OCI-LY1 (cell line): ENCODE measurements around the gene REL.

ENCODE experiments used
- H2AFZ ChIP-seq: fragments of 200-600 bp; sonication (generic), shearing (Covaris generic); 2 replicates; pipeline ENCODE4 v1.6.0; 2014; ENCODE audit warnings: antibody characterized with exemption, mild to moderate bottlenecking, low read length
- H3F3A ChIP-seq: fragments of 200-600 bp; sonication (generic), shearing (Covaris generic); 2 replicates; pipeline ENCODE4 v1.6.0; 2014; ENCODE audit warnings: mild to moderate bottlenecking, antibody characterized with exemption, low read length, moderate library complexity; ENCODE audit not compliant: insufficient read depth
- H3K27ac ChIP-seq: fragments of 200-600 bp; sonication (generic); 2 replicates; pipeline ENCODE4 v1.5.1; 2014; ENCODE audit warnings: low read length, mixed run types, mild to moderate bottlenecking, low read depth; ENCODE audit not compliant: poor library complexity, severe bottlenecking
- H3K27me3 ChIP-seq: fragments of 200-600 bp; sonication (generic); 2 replicates; pipeline ENCODE4 v1.6.0; 2014; ENCODE audit warnings: antibody characterized with exemption, mild to moderate bottlenecking, low read length, moderate library complexity; ENCODE audit not compliant: insufficient read depth
- H3K36me3 ChIP-seq: fragments of 200-600 bp; sonication (generic); 2 replicates; pipeline ENCODE4 v1.6.1; 2014; ENCODE audit warnings: mild to moderate bottlenecking, antibody characterized with exemption, low read length, moderate library complexity, mixed read lengths; ENCODE audit not compliant: insufficient read depth
- H3K4me1 ChIP-seq: fragments of 200-600 bp; sonication (generic); 2 replicates; pipeline ENCODE4 v1.5.1; 2014; ENCODE audit warnings: mild to moderate bottlenecking, low read length, moderate library complexity; ENCODE audit not compliant: insufficient read depth, severe bottlenecking
- H3K4me2 ChIP-seq: fragments of 200-600 bp; sonication (generic), shearing (Covaris generic); 2 replicates; pipeline ENCODE4 v1.6.1; 2014; ENCODE audit warnings: low read length
- H3K4me3 ChIP-seq: fragments of 200-600 bp; sonication (generic); 2 replicates; pipeline ENCODE4 v1.5.1; 2014; ENCODE audit warnings: low read length, low read depth, mild to moderate bottlenecking, mixed read lengths; ENCODE audit not compliant: poor library complexity, severe bottlenecking
- H3K79me2 ChIP-seq: fragments of 200-600 bp; shearing (Covaris generic); 2 replicates; pipeline ENCODE4 v1.6.1; 2016; ENCODE audit warnings: mixed run types, low read length, mixed read lengths; ENCODE audit not compliant: insufficient read depth
- H3K9ac ChIP-seq: fragments of 200-600 bp; sonication (generic), shearing (Covaris generic); 2 replicates; pipeline ENCODE4 v1.6.1; 2014; ENCODE audit warnings: mild to moderate bottlenecking, low read length, mixed read lengths
- H3K9me2 ChIP-seq: fragments of 200-600 bp; sonication (generic), shearing (Covaris generic); 2 replicates; pipeline ENCODE4 v1.6.1; 2014; ENCODE audit warnings: low read depth, mild to moderate bottlenecking, low read length, mixed read lengths
- H3K9me3 ChIP-seq: fragments of 200-600 bp; shearing (Covaris generic); 2 replicates; pipeline ENCODE4 v1.6.1; 2014; ENCODE audit warnings: low read length, mixed read lengths
- H4K20me1 ChIP-seq: fragments of 200-600 bp; sonication (generic), shearing (Covaris generic); 2 replicates; pipeline ENCODE4 v1.6.0; 2016; ENCODE audit warnings: mild to moderate bottlenecking, low read length; ENCODE audit not compliant: insufficient read depth
- CTCF ChIP-seq: fragments of 200-600 bp; sonication (generic), shearing (Covaris generic); IDR thresholded peaks from 2 replicates; pipeline ENCODE4 v1.5.1; 2017; ENCODE audit warnings: mild to moderate bottlenecking, antibody characterized with exemption, low read length, moderate library complexity, mixed read lengths
- EZH2 ChIP-seq: fragments of 200-600 bp; sonication (generic), shearing (Covaris generic); IDR thresholded peaks from 2 replicates; pipeline ENCODE4 v1.8.0; 2017; ENCODE audit warnings: borderline replicate concordance, mixed run types, mild to moderate bottlenecking, antibody characterized with exemption, low read length, moderate library complexity, mixed read lengths

Gene REL

GRCh38 chr2:60849187-60849586 lies 32.2 kb upstream of the REL start:
- Histone ChIP-seq H3K27ac (no peak overlapping the region), H3K9me2 (no peaks in the 10 kb centered on the region), H3K27me3 (no peaks in the 10 kb centered on the region), H3K9me3 (no peaks in the 10 kb centered on the region), H3K9ac (no peak overlapping the region), H4K20me1 (no peaks in the 10 kb centered on the region), H3K4me1 (peaks cover 23% of the 10 kb centered on the region), H3K4me2 (no peak overlapping the region), H2AFZ (no peak overlapping the region), H3F3A (no peaks in the 10 kb centered on the region), H3K36me3 (no peaks in the 10 kb centered on the region), H3K4me3 (no peak overlapping the region), H3K79me2 (no peaks in the 10 kb centered on the region)
- no peak for TF ChIP-seq CTCF
- no peak for TF ChIP-seq EZH2

GRCh38 chr2:60852282-60852860 lies 29.0 kb upstream of the REL start:
- Histone ChIP-seq H3K79me2 (no peaks in the 10 kb centered on the region), H3K9me2 (no peaks in the 10 kb centered on the region), H3K4me2 (no peak overlapping the region)

GRCh38 chr2:60853531-60853930 lies 27.8 kb upstream of the REL start:
- Histone ChIP-seq H4K20me1 (no peaks in the 10 kb centered on the region), H3K4me3 (no peak overlapping the region), H3K9me2 (no peaks in the 10 kb centered on the region), H3K9ac (no peak overlapping the region), H3K4me1 (peaks cover 21% of the 10 kb centered on the region), H3K27me3 (no peaks in the 10 kb centered on the region), H3K4me2 (no peak overlapping the region), H3F3A (no peaks in the 10 kb centered on the region), H3K9me3 (no peaks in the 10 kb centered on the region), H3K79me2 (no peaks in the 10 kb centered on the region), H3K36me3 (no peaks in the 10 kb centered on the region), H2AFZ (no peak overlapping the region), H3K27ac (no peak overlapping the region)
- TF ChIP-seq CTCF (no peak), EZH2 (no peak)

More at GRCh38 chr2:60852282-60852860, 29.0 kb upstream of the REL start:
- Histone ChIP-seq H3K9ac (no peak overlapping the region), H3K4me1 (peaks cover 32% of the 10 kb centered on the region), H3K36me3 (no peaks in the 10 kb centered on the region), H3F3A (no peaks in the 10 kb centered on the region), H3K27me3 (no peaks in the 10 kb centered on the region), H3K4me3 (no peak overlapping the region), H4K20me1 (no peaks in the 10 kb centered on the region), H2AFZ (no peak overlapping the region), H3K9me3 (no peaks in the 10 kb centered on the region), H3K27ac (no peak overlapping the region)
- TF ChIP-seq CTCF: no peak
- no peak for TF ChIP-seq EZH2
